ENCODE measurements around the gene FAT3.
A peak's percentile ranks its signal among the peaks of the same experiment; 100 is the strongest.

Gene FAT3

DNA sequence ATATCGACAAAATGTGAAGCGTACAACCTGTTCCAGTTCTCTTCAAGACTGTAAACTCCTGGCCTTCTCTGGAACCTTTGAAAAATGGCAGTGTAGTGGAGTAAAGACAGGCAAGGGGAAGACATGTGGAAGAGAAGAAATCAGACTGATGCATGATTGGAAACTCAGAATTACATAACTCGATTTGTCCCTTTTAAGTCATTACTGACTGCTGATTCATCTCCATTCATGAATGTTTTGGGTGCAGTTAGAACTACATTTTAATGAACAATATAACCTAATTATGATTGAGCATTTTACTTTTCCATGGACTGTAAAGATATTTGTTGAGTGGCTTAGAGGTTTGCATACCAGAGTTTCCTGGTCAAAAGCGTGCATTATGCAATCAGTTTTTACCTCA lies 32.9 kb downstream of the FAT3 start:
- ATAC-seq: no peak
- TF ChIP-seq ZC3H10 (CRISPR knock-in tag; IDR thresholded peaks at IDR 0.05) (peak; percentile 68; the same call in 1 of the 2 replicates), ISL1 (CRISPR knock-in tag; IDR thresholded peaks at IDR 0.05) (peak; percentile 78)
- TF ChIP-seq, protein P1, sequence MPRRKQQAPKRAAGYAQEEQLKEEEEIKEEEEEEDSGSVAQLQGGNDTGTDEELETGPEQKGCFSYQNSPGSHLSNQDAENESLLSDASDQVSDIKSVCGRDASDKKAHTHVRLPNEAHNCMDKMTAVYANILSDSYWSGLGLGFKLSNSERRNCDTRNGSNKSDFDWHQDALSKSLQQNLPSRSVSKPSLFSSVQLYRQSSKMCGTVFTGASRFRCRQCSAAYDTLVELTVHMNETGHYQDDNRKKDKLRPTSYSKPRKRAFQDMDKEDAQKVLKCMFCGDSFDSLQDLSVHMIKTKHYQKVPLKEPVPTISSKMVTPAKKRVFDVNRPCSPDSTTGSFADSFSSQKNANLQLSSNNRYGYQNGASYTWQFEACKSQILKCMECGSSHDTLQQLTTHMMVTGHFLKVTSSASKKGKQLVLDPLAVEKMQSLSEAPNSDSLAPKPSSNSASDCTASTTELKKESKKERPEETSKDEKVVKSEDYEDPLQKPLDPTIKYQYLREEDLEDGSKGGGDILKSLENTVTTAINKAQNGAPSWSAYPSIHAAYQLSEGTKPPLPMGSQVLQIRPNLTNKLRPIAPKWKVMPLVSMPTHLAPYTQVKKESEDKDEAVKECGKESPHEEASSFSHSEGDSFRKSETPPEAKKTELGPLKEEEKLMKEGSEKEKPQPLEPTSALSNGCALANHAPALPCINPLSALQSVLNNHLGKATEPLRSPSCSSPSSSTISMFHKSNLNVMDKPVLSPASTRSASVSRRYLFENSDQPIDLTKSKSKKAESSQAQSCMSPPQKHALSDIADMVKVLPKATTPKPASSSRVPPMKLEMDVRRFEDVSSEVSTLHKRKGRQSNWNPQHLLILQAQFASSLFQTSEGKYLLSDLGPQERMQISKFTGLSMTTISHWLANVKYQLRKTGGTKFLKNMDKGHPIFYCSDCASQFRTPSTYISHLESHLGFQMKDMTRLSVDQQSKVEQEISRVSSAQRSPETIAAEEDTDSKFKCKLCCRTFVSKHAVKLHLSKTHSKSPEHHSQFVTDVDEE (CRISPR knock-in tag; IDR thresholded peaks at IDR 0.05): no peak

- no peak for ATAC-seq
- TF ChIP-seq BACH2 (CRISPR knock-in tag; IDR thresholded peaks at IDR 0.05; ENCODE audit: borderline replicate concordance) (no peak), CSDC2 (CRISPR knock-in tag; IDR thresholded peaks at IDR 0.05) (no peak), RARB (CRISPR knock-in tag; IDR thresholded peaks at IDR 0.05) (no peak), TOX (CRISPR knock-in tag; IDR thresholded peaks at IDR 0.05; ENCODE audit: borderline replicate concordance) (no peak), PPARA (CRISPR knock-in tag; IDR thresholded peaks at IDR 0.05; ENCODE audit: borderline replicate concordance) (no peak), GLIS3 (CRISPR knock-in tag; IDR thresholded peaks at IDR 0.05) (no peak), ARNTL (CRISPR knock-in tag; IDR thresholded peaks at IDR 0.05; ENCODE audit: borderline replicate concordance, low read depth) (no peak), SNAI2 (CRISPR knock-in tag; IDR thresholded peaks at IDR 0.05) (no peak), ISL1 (CRISPR knock-in tag; IDR thresholded peaks at IDR 0.05) (no peak), PATZ1 (CRISPR knock-in tag; IDR thresholded peaks at IDR 0.05; ENCODE audit: borderline replicate concordance) (no peak), ZFP30 (CRISPR knock-in tag; IDR thresholded peaks at IDR 0.05) (no peak), POU6F1 (CRISPR knock-in tag; IDR thresholded peaks at IDR 0.05; ENCODE audit: borderline replicate concordance, low read depth) (no peak), ZFP3 (CRISPR knock-in tag; IDR thresholded peaks at IDR 0.05) (no peak), TCF4 (CRISPR knock-in tag; IDR thresholded peaks at IDR 0.05; ENCODE audit: borderline replicate concordance) (no peak), ESRRG (CRISPR knock-in tag; IDR thresholded peaks at IDR 0.05) (no peak), OSR1 (CRISPR knock-in tag; IDR thresholded peaks at IDR 0.05) (no peak), ZNF70 (CRISPR knock-in tag; IDR thresholded peaks at IDR 0.05) (no peak), ZNF8 (CRISPR knock-in tag; IDR thresholded peaks at IDR 0.05) (no peak)
- TF ChIP-seq, protein P2, sequence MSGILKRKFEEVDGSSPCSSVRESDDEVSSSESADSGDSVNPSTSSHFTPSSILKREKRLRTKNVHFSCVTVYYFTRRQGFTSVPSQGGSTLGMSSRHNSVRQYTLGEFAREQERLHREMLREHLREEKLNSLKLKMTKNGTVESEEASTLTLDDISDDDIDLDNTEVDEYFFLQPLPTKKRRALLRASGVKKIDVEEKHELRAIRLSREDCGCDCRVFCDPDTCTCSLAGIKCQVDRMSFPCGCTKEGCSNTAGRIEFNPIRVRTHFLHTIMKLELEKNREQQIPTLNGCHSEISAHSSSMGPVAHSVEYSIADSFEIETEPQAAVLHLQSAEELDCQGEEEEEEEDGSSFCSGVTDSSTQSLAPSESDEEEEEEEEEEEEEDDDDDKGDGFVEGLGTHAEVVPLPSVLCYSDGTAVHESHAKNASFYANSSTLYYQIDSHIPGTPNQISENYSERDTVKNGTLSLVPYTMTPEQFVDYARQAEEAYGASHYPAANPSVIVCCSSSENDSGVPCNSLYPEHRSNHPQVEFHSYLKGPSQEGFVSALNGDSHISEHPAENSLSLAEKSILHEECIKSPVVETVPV (CRISPR knock-in tag; IDR thresholded peaks at IDR 0.05): no peak
- TF ChIP-seq, protein P1 (CRISPR knock-in tag; IDR thresholded peaks at IDR 0.05): no peak
Measured at GRCh38 chr11:92259861-92260260, 35.2 kb downstream of the FAT3 start.

DNA sequence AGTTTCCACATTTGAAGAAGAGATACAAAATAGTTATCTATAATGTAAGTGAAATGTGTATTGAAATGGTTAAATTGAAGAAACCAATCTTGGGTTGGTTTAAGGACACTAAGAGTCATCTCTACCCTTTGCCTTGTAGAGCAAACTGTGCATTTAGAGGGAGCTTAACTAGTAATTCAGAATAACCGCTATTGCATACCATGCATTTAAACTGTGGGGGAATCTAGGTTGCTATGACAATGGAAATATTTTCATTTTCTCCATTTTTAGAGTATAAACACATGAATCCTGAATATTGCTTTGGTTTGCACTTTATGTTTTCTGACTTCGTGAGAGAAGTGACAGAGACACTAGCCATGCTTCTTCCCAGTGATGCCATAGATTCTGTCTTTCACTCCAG lies 39.7 kb downstream of the FAT3 start:
- ATAC-seq: no peak
- TF ChIP-seq ISL1 (CRISPR knock-in tag; IDR thresholded peaks at IDR 0.05): no peak
- TF ChIP-seq, protein P3, sequence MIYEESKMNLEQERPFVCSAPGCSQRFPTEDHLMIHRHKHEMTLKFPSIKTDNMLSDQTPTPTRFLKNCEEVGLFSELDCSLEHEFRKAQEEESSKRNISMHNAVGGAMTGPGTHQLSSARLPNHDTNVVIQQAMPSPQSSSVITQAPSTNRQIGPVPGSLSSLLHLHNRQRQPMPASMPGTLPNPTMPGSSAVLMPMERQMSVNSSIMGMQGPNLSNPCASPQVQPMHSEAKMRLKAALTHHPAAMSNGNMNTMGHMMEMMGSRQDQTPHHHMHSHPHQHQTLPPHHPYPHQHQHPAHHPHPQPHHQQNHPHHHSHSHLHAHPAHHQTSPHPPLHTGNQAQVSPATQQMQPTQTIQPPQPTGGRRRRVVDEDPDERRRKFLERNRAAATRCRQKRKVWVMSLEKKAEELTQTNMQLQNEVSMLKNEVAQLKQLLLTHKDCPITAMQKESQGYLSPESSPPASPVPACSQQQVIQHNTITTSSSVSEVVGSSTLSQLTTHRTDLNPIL (CRISPR knock-in tag; IDR thresholded peaks at IDR 0.05; ENCODE audit: low read depth): no peak
- no peak for TF ChIP-seq TCF4 (CRISPR knock-in tag; IDR thresholded peaks at IDR 0.05; ENCODE audit: borderline replicate concordance)
- no peak for TF ChIP-seq RARB (CRISPR knock-in tag; IDR thresholded peaks at IDR 0.05)
- no peak for TF ChIP-seq ARNTL (CRISPR knock-in tag; IDR thresholded peaks at IDR 0.05; ENCODE audit: borderline replicate concordance, low read depth)
- TF ChIP-seq PATZ1 (CRISPR knock-in tag; IDR thresholded peaks at IDR 0.05; ENCODE audit: borderline replicate concordance): no peak
- no peak for TF ChIP-seq ZC3H10 (CRISPR knock-in tag; IDR thresholded peaks at IDR 0.05)

All from SK-N-SH treated with all-trans-retinoic acid at 6 μM for 48 hours (cell line).